SK-N-SH (cell line): ENCODE data around the gene S100A5. TPM values are rescaled to one million over a fixed set of nuclear protein-coding genes. Genes with fewer than 3 reads are reported as not detected.

ENCODE experiments used
- CTCF ChIA-PET: fragments of 300-600, 350-600 bp; formaldehyde crosslinking; extraction: SDS; loops from one replicate; lab custom pipeline; 2021; lab: Yijun Ruan, JAX
- POLR2A ChIA-PET: fragments of 350-600 bp; sonication (Branson Sonifier 250); formaldehyde crosslinking; extraction: SDS; loops from one replicate; lab custom pipeline; 2020; ENCODE audit warnings: antibody characterized with exemption, inconsistent platforms; lab: Yijun Ruan, JAX
- DNase-seq: peaks from one replicate; pipeline ENCODE4 v3.0.0; 2012
- H2AFZ ChIP-seq: fragments of 200-600 bp; sonication (generic); 2 replicates; pipeline ENCODE4 v1.8.1; 2016; ENCODE audit warnings: antibody characterized with exemption, mild to moderate bottlenecking, low read depth
- H3F3A ChIP-seq: fragments of 200-600 bp; sonication (generic); replicated peaks from 2 replicates; pipeline ENCODE3; 2016; ENCODE audit warnings: antibody characterized with exemption, mild to moderate bottlenecking; ENCODE audit not compliant: insufficient read depth
- H3K27ac ChIP-seq, 2 experiments: fragments of 200-500 bp in 1 of 2; fragments of 200-600 bp in 1 of 2; sonication (Bioruptor generic) in 1 of 2; sonication (generic), shearing (Covaris generic) in 1 of 2; 2 replicates each; pipeline versions ENCODE4 v1.5.1 to v1.6.1; 2014 to 2016; ENCODE audit warnings: low read depth in 2 of 2, inconsistent platforms in 1 of 2, low read length in 1 of 2, mild to moderate bottlenecking in 1 of 2, mixed read lengths in 1 of 2
- H3K27me3 ChIP-seq: fragments of 200-600 bp; sonication (generic), shearing (Covaris generic); 2 replicates; pipeline ENCODE4 v1.6.1; 2016; ENCODE audit warnings: mixed run types; ENCODE audit not compliant: insufficient read depth
- H3K36me3 ChIP-seq, 2 experiments: fragments of 200-500 bp in 1 of 2; fragments of 200-600 bp in 1 of 2; sonication (Bioruptor generic) in 1 of 2; sonication (generic) in 1 of 2; replicated peaks in 1 of 2; 2 replicates each; pipeline versions ENCODE3 to v1.5.1; 2014 to 2016; ENCODE audit warnings: low read length in 1 of 2, mild to moderate bottlenecking in 1 of 2; ENCODE audit not compliant: insufficient read depth in 2 of 2, control insufficient read depth in 1 of 2
- H3K4me1 ChIP-seq, 2 experiments: fragments of 200-500 bp in 1 of 2; fragments of 200-600 bp in 1 of 2; sonication (Bioruptor generic) in 1 of 2; sonication (generic), shearing (Covaris generic) in 1 of 2; 2 replicates each; pipeline versions ENCODE4 v1.5.1 to v1.6.1; 2014 to 2016; ENCODE audit warnings: low read depth in 1 of 2, low read length in 1 of 2, mixed run types in 1 of 2; ENCODE audit not compliant: insufficient read depth in 2 of 2, control insufficient read depth in 1 of 2
- H3K4me2 ChIP-seq: fragments of 200-600 bp; sonication (generic), shearing (Covaris generic); 2 replicates; pipeline ENCODE4 v1.6.1; 2017; ENCODE audit warnings: mixed run types
- H3K4me3 ChIP-seq, 2 experiments: fragments of 200-500 bp in 1 of 2; fragments of 200-600 bp in 1 of 2; sonication (Bioruptor generic) in 1 of 2; sonication (generic), shearing (Covaris generic) in 1 of 2; 2 replicates each; pipeline versions ENCODE4 v1.5.1 to v1.8.1; 2014 to 2016; ENCODE audit warnings: low read depth in 2 of 2, inconsistent platforms in 1 of 2, low read length in 1 of 2, mild to moderate bottlenecking in 1 of 2, mixed read lengths in 1 of 2, moderate library complexity in 1 of 2
- H3K79me2 ChIP-seq: fragments of 200-600 bp; sonication (generic); 2 replicates; pipeline ENCODE4 v1.8.1; 2017; ENCODE audit warnings: mild to moderate bottlenecking; ENCODE audit not compliant: insufficient read depth
- H3K9ac ChIP-seq: fragments of 200-600 bp; sonication (generic); 2 replicates; pipeline ENCODE4 v1.6.1; 2017; ENCODE audit warnings: mixed run types
- H3K9me2 ChIP-seq: fragments of 200-600 bp; sonication (generic); 2 replicates; pipeline ENCODE4 v1.6.1; 2017; ENCODE audit warnings: mixed run types
- H3K9me3 ChIP-seq: fragments of 200-600 bp; sonication (generic); 2 replicates; pipeline ENCODE4 v1.6.1; 2017; ENCODE audit warnings: mixed run types, mild to moderate bottlenecking, moderate library complexity
- H4K20me1 ChIP-seq: fragments of 200-600 bp; sonication (generic); 2 replicates; pipeline ENCODE4 v1.6.1; 2017; ENCODE audit warnings: mild to moderate bottlenecking, mixed run types; ENCODE audit not compliant: insufficient read depth
- CTCF ChIP-seq: fragments of 200-600 bp; sonication (generic); IDR thresholded peaks from 2 replicates; pipeline ENCODE4 v1.6.1; 2017; ENCODE audit warnings: antibody characterized with exemption, mild to moderate bottlenecking, moderate library complexity
- EZH2phosphoT487 ChIP-seq: fragments of 200-600 bp; sonication (generic); IDR thresholded peaks from 2 replicates; pipeline ENCODE4 v1.6.1; 2017; ENCODE audit warnings: low read depth, mixed run types, mild to moderate bottlenecking, antibody characterized with exemption, moderate library complexity, borderline replicate concordance
- FOXJ3 ChIP-seq: sonication (generic); formaldehyde crosslinking; IDR thresholded peaks from 2 replicates; pipeline ENCODE4 v1.5.1; 2020; ENCODE audit warnings: mild to moderate bottlenecking, missing genetic modification reagents
- FOXM1 ChIP-seq: IDR thresholded peaks from 2 replicates; pipeline ENCODE4 v1.4.0; 2012; ENCODE audit warnings: low read depth, mild to moderate bottlenecking
- JUND ChIP-seq: IDR thresholded peaks from 2 replicates; pipeline ENCODE4 v1.4.0; 2012
- MEF2A ChIP-seq: IDR thresholded peaks from 2 replicates; pipeline ENCODE4 v1.4.0; 2012; ENCODE audit warnings: low read depth, borderline replicate concordance
- NRF1 ChIP-seq: IDR thresholded peaks from 2 replicates; pipeline ENCODE4 v1.6.1; 2012; ENCODE audit warnings: low read depth, mild to moderate bottlenecking, low read length
- POLR2AphosphoS5 ChIP-seq: IDR thresholded peaks from 2 replicates; pipeline ENCODE4 v1.6.1; 2012; ENCODE audit warnings: low read depth, low read length
- RCOR1 ChIP-seq: fragments of 150-350 bp; IDR thresholded peaks from 2 replicates; pipeline ENCODE4 v1.6.1; 2017; ENCODE audit warnings: antibody characterized with exemption, low read length
- REST ChIP-seq: IDR thresholded peaks from 2 replicates; pipeline ENCODE4 v1.6.1; 2012; ENCODE audit warnings: mild to moderate bottlenecking, low read depth, low read length, moderate library complexity
- RFX5 ChIP-seq: IDR thresholded peaks from 2 replicates; pipeline ENCODE4 v1.6.1; 2012; ENCODE audit warnings: mild to moderate bottlenecking, improper control_type of control experiment, low read length
- SIN3A ChIP-seq: IDR thresholded peaks from 2 replicates; pipeline ENCODE4 v1.6.1; 2012; ENCODE audit warnings: low read depth, mild to moderate bottlenecking, low read length, moderate library complexity, borderline replicate concordance
- YY1 ChIP-seq: IDR thresholded peaks from 2 replicates; pipeline ENCODE4 v1.4.0; 2012; ENCODE audit warnings: low read depth, mild to moderate bottlenecking
- ZBTB33 ChIP-seq: IDR thresholded peaks from 2 replicates; pipeline ENCODE4 v1.4.0; 2012; ENCODE audit warnings: low read depth, borderline replicate concordance
- WGBS: methylation state at CpG from one replicate; pipeline ENCODE4 v1.1.6; 2017; ENCODE audit warnings: low lambda C conversion rate; 5-methylcytosine and 5-hydroxymethylcytosine counted together
- polyA plus RNA-seq, 3 experiments: library from polyadenylated mRNA; depleted of rRNA; stranded (reverse); fragments of >200 nt; gene quantifications; 2 replicates each; pipeline ENCODE4 v1.2.3, GENCODE V29; 2012

Gene S100A5
- polyA plus RNA-seq, 1 of the 3 experiments (the other 2 are of a cell fraction): 0.15 TPM

GRCh38 chr1:153515504-153516394, 25.0 kb downstream of the S100A5 start:
- Histone ChIP-seq H3K27me3 (no peaks in the 10 kb centered on the region), H3K4me3 (no peak overlapping the region), H3K9me3 (no peaks in the 10 kb centered on the region)
- TF ChIP-seq RFX5 (no peak), YY1 (no peak)
- TF ChIP-seq, all 33 proteins: peak for 0
- H3F3A ChIP-seq: no peaks in the 10 kb centered on the region
- H2AFZ ChIP-seq: no peak overlapping the region
- no peak overlapping the region for H3K27ac ChIP-seq
- H3K4me1 ChIP-seq: peaks cover 0 to 2% of the 10 kb centered on the region in 2 experiments; a peak in 1 of 4 replicates
- no peak for DNase-seq
- H4K20me1 ChIP-seq: no peaks in the 10 kb centered on the region
- no peak overlapping the region for H3K4me2 ChIP-seq
- WGBS: 75% methylated on average over 8 of the region's 8 CpGs
- POLR2A ChIA-PET: no interaction called here
- CTCF ChIA-PET: interaction anchor here (0.8 to 18.0 kb wide), 8 partner anchors 20 to 471 kb away, joined by 3 to 283 read pairs (median 4); partner anchors contain the start of genes RAB13 and S100A2
- no peaks in the 10 kb centered on the region for H3K36me3 ChIP-seq
- no peak overlapping the region for H3K9ac ChIP-seq
- H3K79me2 ChIP-seq: no peaks in the 10 kb centered on the region
- no peaks in the 10 kb centered on the region for H3K9me2 ChIP-seq

GRCh38 chr1:153513666-153514065, 27.1 kb downstream of the S100A5 start:
- DNase-seq: no peak
- no peak overlapping the region for H2AFZ ChIP-seq
- TF ChIP-seq ZBTB33: no peak
- TF ChIP-seq FOXM1: no peak
- no peak for TF ChIP-seq POLR2AphosphoS5
- TF ChIP-seq SIN3A: no peak
- TF ChIP-seq EZH2phosphoT487: no peak
- TF ChIP-seq RCOR1: no peak
- TF ChIP-seq REST: no peak
- TF ChIP-seq JUND: no peak
- no peak for TF ChIP-seq FOXJ3
- no peak for TF ChIP-seq MEF2A
- TF ChIP-seq NRF1: no peak
- TF ChIP-seq RFX5: no peak
- TF ChIP-seq CTCF: no peak
- TF ChIP-seq, all 33 proteins: peak for 0
- ChIA-PET POLR2A (no interaction called here), CTCF (interaction anchor here (2.4 to 18.0 kb wide), 4 partner anchors 19 to 57 kb away, joined by 10 to 283 read pairs (median 63); partner anchors contain the start of genes S100A2 and S100A6)
- H3K9ac ChIP-seq: no peak overlapping the region
- peaks cover 9% of the 10 kb centered on the region for H3F3A ChIP-seq
- no peaks in the 10 kb centered on the region for H4K20me1 ChIP-seq
- no peaks in the 10 kb centered on the region for H3K4me1 ChIP-seq
- no peak overlapping the region for H3K4me2 ChIP-seq
- H3K79me2 ChIP-seq: no peaks in the 10 kb centered on the region
- no peaks in the 10 kb centered on the region for H3K9me3 ChIP-seq
- H3K27me3 ChIP-seq: no peaks in the 10 kb centered on the region
- no peak overlapping the region for H3K4me3 ChIP-seq
- 96% methylated on average over 7 of the region's 7 CpGs for WGBS
- no peak overlapping the region for H3K27ac ChIP-seq
- H3K9me2 ChIP-seq: no peaks in the 10 kb centered on the region
- H3K36me3 ChIP-seq: no peaks in the 10 kb centered on the region
